GM21576 (cell line): Measurements from ENCODE around the gene NKTR.
A peak's percentile ranks its signal among the peaks of the same experiment; 100 is the strongest.
"Not testable (repeated sequence)": the region's sequence is repeated elsewhere in the genome, so short reads cannot be mapped to it uniquely, and the experiment has no call there.

Experiments
- ATAC-seq: cut with Tn5 transposase; IDR thresholded peaks from one replicate; pipeline ENCODE4 v1.9.1; 2021; ENCODE audit warnings: mild to moderate bottlenecking, moderate library complexity; ENCODE audit not compliant: unreplicated experiment

Gene NKTR

DNA sequence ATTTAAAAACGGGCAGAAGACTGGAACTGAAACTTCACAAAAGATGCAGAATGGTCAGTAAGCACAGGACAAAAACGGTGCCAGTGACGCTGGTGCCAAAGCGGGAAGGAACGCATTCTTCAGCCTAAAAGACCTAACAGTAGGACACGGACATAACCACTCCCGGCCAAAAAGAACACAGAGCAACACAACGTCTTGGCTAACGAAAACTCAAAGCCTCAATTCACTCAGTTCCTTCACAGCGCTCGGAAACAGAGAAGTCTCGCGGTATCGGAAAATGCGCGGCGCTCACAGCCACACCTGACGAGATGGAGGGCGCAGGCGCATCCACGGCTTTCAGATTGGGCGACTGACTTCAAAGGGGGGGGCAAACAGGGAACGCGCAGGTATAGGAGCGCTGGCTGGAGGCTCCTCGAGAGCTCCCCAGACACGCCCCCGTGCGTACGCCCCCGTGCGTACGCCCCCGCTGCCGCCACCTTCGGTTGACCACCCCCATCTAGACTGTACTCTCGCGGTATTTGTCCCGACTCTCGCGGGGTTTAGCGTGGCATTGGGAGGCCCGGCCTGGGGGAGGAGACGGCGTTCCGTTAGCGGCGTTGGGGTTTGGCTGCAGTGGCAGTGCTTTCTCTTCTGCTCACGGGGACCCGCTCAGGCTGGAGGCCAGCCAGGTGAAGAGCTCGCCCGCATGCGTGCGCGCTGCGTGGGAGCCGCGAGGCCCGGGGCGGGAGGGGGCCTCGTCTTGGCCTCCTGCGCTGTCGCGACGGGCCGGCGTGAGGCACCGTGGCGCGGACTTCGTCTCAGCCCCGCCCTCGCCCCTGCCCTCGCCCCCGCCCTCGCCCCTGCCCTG is at the start of gene NKTR:
NKTR (plus strand) TSS at position 576 of the 847 bp plus-strand sequence. CDS start 321 bp downstream, outside the sequence.
- peak; percentile 86 for ATAC-seq

DNA sequence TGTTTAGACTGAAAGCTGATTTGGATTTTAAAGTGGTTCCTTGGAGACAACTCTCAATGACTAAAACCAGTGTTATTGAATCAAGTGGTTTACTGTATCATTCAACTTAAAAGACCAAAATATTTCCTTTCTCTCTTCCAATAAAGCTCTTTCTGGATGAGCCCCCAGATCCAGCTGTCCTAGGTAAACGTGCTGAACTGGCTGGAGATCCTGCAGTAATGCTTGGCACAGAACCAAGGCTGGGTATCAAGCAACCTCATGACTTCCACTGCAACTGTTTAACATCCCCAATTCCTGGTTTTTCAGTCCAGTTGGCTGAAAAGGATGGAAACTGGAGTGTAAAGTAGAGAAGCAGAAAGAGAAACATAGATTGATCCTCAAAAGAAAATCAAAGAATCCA is 47.7 kb upstream of the NKTR start:
- no peak for ATAC-seq

DNA sequence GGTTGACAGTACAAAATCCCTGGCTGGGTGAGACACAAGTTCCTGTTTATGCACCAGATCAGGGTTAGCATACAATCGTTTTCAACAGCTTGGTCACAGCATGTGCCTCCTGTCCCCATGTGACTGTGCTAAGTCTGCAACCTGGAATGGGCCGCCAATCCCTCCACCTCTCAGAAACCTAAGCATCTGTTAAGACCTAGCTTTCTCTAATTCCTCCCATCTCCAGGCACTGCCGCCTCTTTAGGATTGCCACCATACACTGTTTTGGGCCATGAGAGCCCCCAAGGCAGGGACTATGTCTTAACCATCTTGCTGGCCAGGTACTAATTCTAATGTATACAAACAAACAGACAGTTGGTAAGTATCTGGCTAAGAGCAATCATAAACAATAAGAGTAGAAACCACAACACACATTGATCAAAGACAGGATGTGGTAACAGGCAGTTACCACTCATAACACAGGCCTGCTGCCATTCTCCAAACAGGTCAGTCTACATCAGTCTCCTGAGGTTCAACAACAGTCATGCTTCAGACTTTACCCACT is 44.3 kb upstream of the NKTR start:
- no peak for ATAC-seq

DNA sequence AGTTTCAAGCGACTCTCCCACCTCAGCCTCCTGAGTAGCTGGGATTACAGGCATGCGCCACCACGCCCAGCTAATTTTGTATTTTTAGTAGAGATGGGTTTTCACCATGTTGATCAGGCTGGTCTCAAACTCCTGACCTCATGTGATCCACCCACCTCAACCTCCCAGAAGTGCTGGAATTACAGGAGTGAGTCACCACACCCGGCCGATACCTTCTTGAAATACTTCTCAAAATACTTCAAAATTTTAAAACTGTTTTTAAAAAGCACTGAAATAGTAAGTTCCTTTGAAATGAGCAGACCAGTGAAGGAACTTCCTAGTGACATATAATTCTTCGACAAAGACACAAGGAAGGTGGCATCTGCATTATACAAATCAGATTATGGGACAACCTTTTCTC is 43.7 kb upstream of the NKTR start:
- not testable (repeated sequence) for ATAC-seq

DNA sequence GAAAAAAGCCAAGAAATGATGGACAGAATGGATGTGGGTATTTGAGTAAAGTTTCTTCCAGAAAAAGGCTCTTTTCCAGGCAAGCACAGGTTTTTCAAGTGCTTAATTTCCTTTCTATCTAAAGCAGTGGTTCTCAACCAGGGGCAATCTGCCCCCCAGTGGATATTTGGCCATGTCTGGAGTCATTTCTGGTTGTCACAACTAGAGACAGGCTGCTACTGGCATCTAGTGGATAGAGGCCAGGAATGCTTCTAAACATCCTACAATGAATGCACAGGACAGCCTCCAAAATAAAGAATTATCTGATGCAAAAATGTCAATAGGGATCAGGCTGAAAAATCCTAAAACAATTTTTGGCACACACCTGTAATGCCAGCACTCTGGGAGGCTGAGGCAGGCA is 42.6 kb upstream of the NKTR start:
- ATAC-seq: no peak

DNA sequence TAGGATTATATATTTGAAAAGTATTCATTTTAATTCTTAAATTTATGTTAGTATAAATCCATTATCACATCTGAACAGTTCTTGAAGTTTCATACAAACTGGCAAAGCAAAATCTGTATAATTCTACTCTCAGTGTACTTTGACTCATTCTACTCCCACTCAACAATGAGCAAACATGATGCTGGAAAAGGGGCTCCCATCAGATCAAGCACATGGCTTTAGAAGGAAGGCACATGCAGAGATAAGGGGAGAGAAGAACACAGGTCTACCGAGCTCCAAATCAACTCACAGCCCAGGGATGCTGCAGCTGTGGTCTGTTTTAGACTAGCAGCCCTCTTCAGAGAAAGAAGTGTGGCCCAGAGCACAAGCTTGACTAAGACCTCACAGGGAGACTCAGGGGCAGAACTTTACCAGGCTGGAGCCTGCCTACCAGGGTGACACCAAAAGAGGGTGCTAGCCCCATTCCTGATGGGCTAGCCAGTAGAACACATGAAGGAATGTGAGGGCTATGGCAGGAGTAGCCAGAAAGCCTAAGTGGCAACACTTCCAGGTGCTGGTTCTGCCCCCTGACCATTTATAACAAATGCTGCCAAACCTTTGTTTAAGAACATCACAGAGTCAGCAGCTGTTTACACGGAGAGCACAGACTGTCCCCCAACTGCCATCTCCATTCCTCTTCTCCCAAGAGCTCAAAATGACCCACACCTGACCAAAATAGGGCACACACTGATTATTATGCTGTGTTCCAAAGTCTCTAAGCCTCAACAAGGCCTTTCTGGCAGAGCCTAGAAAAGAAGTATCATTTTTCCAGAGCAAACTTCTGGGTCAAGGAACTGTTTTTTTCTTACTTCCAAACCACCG is 38.2 kb upstream of the NKTR start:
- ATAC-seq: no peak

DNA sequence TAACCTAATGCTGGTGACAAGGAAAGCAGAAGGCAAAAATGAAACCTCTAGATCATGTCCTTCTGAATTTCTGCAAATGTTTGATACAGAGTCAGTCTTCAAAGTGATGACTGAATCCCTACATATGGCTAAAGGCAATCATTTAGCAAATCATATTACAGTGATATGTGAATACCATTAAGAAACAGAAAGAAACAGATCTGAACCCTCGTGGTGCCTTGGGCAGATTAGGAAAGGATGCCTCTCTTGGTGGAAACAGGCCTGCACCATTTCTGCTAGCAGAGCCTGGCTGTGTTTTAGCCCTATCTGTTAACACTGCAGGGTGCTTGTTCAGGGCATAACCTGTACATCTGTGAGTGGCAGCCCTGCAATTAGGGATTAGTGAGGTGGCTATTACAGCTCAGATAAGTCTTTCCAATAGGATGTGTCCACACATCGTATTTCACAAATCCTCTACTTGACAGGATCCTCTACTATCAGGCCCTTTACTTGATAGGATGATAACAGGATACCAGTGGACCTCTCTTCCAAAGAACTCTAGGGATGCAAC is 30.8 kb upstream of the NKTR start:
- ATAC-seq: no peak

DNA sequence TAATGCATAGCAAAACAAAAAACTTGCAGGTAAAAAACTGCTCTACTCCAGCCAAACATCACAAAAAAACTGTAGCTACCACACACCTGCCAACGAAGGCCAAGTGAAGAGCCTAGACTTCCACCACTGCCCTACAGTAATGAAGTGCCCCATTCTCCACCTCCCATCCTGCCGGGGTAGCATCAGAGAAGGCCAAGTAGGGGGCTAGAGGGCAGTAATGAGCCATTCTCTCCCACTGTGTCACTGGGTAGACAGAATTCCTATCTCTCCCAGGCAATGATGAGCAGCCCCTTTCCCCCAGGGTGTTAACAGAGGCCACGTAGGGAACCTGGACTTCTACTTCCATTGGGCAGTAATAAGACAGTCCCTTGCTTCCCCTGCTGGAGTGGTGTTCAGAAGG is 28.2 kb upstream of the NKTR start:
- ATAC-seq: no peak

DNA sequence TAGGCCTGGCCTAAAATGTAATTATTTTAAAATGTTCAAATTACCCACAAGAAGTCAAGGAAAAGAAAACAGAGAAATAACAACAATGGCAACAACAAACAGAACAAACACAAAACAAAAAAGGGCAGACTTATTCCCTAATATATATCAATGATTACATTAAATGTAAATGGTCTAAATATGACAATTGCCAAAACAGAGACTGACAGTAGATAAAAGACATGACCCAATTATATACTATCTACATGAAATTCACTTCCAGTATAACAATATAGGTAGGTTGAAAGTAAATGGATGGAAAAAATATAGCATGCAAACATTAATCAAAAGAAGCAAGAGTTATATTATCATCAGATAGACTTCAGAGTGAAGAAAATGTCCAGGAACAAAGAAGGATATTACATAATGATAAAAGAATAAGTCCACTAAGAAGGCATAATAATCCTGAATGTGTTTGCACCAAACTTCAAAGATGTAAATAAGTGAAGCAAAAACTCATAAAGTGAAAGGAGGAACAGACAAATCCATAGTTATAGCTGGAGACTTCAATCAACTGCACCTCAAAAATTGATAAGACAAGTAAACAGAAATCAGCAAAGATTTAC is 25.2 kb upstream of the NKTR start:
- ATAC-seq: no peak

DNA sequence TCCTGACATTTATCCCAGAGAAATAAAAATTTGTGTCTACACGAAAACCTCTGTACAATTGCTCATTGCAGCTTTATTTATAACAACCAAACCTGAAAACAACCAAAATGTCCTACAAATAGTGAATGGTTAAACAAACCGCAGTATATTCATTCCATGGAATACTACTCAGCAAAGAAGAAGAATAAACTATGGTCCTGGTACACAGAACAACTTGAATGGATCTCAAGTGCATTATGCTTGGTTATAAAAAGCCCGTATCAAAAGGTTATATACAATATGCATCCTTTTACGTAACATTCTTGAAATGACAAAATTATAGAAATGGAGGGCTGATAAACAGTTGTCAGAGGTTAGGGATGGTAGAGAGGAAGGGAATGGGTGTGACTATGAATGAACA is 22.4 kb upstream of the NKTR start:
- ATAC-seq: no peak

DNA sequence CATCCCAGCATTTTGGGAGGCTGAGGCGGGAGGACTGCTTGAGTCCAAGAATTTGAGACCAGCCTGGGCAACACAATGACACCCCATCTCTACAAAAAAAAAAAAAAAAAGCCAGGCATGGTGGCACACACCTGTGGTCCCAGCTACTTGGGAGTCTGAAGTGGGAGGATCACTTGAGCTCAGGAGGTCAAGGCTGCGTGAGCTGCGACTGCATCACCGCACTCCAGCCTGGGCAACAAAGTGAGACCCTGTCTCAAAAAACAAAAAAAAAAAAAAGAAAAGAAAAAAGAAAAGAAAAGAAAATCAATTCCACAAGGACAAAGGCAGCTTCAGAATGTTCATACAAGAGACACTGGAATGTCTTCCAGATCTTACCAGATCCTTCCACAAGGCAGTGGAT is 21.1 kb upstream of the NKTR start:
- ATAC-seq: not testable (repeated sequence)

DNA sequence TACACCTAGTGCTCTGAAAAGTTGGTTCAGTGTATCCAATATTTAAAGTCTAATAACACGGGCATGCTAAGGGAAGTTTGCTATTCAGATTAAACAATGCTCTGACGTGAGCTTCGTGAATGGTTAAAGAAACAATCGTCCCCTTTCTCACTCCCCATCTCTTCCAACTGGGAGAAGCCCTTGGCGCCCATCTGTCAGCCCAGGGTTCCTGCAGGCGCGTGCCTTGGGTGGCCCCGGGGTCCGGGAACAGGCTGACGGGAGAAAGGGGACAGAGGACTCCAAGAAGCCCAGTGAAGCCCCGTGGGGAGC is 19.1 kb upstream of the NKTR start:
- no peak for ATAC-seq

DNA sequence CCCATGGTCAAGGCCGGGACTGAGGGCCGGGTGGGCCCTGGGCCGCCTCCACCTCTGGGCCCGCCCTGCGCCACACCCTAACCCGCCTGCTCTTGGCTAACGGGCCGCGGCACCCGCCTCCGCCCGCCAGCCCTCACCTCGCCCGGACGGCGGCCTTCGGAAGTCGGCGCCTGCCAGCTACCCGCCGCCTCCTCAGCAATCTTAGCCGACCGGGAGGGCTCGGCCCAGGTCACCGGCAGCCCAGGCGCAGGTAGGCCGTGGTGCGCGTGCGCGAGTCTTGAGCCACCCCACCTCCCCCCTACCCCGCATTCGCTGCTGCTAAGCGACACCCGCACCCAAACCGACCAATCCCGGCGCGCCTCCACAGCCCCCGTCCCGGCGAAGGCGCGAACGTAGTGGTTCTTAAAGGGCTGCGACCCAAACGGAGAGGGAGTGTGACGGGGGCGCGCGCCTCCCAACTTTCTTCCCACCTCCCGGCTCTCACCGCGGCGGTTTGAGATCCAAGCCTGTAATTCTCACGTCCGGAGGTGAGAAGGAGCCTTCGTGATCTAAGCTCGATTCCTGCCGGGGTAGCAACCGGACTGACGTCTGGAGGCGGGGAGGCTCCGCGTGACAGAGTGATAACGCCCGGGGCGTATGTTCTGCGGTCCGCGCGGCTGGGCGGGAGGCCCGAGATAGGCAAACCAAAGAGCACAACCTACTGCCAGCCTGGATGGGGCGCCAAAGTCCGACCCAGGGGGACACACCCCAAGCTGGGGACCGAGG is 18.6 kb upstream of the NKTR start, which contains the start of gene SEC22C:
SEC22C (minus strand) TSS at position 259 of the 765 bp plus-strand sequence. CDS start 12,921 bp downstream, outside the sequence.
- peak; percentile 89 for ATAC-seq

DNA sequence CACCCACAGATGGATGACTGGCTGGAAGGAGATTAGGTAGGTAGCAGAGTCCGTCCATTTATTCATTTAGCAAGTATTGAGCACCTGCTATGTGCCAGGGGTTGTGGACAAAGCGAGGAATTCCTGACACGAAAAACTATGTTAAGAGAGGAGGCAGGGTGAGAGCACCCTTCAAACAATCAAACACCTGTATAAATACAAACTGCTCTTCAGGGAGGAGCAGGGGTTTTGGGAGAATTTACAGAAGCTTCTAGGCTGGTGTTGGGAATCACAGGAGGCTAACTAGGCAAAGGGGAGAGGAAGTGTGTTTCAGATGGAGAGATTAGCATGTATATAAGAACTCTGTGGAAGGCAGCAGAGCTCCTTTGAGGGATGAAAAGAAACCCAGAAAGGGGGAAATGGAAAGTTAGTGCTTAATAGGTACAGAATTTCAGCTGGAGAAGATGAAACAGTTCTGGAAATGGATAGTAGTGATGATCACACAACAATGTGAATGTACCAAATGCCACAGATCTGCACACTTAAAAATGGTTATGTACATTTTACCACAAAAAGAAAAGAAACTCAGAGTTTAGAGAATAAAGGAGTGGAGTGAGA is 17.9 kb upstream of the NKTR start:
- no peak for ATAC-seq

DNA sequence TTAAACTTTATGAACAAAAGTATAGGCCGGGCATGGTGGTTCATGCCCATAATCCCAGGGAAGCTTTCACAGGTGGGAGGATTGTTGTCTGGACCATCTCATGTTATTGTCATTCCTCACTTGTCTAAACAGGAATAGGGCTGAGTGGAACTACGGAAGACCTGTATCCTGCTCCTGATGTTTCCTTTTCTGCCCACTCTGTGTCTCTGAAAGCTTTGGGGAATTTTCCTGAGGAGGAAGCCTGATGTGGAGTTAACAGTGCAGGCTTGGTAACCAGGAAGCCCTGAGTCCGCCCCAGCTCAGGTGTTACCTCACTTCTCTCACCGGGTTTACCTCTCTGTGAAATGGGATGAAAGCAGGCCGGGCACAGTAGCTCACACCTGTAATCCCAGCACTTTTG is 11.9 kb upstream of the NKTR start:
- no peak for ATAC-seq

DNA sequence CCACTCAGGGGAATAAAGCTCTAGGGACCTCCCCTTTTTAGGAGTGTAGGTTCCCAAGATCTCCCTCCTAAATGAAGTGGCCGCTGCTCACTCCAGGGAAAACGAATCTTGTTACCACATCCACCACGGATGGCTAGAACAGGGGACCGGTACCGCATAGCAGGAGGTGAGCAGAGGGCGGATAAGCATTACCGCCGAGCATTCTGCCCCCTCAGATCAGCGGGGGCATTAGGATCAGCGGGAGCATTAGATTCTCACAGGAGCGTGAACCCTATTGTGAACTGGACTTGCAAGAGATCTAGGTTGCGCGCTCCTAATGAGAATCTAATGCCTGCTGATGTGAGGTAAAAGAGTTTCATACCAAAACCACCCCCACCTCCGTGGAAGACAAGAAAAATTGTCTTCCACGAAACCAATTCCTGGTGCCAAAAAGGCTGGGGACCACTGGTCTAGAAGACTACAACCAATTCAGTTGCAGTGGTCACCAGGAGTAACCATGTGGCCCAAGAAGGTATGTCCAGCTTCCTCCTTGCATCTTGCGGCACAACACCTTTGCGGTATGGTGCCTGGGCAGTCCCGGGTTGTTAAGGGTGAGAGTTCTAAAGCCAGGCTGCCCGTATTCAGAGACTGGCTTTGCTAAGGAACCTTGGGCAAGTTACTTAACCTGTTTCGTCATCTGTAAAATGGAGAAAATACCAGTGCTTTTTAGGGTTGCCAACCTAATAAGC is 10.9 kb upstream of the NKTR start:
- no peak for ATAC-seq

DNA sequence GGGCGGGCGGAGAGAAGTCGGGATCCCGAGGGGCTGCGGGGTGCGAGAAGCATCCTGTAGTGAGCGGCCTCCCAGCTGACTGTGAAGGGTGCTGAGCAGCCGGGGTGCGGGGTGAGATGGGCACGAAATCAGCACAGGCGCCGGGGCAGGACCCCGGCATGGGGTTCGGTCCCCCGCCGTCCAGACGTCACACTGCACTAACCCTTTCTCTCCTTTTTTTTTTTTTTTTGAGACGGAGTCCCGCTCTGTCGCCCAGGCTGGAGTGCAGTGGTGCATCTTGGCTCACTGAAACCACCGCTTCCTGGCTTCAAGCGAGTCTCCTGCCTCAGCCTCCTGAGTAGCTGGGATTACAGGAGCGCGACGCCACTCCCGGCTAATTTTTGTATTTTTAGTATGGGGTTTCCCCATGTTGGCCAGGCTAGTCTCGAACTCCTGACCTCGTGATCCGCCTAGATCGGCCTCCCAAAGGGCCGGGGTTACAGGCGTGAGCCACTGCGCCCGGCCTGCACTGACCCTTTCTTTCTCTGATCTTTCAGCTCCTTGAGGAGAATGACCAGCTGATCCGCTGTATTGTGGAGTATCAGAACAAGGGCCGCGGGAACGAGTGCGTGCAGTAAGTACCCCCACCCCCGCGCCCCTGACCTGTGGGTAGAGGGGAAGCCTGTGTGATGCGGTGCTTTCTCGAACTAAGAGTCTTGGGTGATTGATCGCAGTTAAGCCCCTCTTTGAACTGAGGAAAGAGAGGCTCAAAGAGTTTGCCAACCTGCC is 9.3 kb upstream of the NKTR start:
- no peak for ATAC-seq

DNA sequence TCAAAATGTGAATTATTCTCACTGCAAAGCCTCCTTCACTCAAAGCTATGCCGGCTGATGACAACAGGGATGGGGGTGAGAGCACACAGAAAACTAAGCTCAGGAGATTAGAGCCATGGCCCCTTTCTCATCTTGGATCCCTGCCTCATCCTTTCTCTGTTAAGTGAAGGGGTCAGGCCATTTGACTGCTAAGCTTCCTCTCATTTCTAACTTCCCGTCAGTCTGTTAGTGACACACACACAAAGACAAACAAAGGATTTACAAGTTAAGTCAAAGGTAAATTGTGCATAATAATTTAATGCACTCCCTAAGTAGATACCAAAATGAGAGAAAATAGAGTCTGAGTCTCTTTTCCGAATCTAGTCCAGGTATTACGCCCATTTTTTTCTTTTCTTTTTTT is 8.7 kb upstream of the NKTR start:
- no peak for ATAC-seq

DNA sequence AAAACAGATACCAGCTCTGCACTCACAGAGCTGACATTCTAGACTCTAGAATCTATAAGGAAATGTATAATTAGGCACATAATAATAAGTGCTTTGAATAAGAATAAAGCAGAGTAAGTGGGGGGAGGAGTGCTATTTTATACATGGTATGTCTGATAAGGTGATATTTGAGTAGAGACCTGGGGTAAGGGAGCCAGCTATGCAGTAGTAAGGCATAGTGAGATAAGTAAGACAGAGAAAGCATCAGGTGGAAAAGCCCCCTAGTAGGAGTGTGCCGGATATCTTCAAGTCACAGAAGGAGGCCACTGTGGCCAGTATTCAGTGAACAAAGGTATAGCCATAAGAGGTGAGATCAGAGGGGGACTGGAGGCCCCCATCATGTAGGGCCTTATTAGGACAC is 6.9 kb upstream of the NKTR start:
- ATAC-seq: no peak
